ENCODE data around the gene GALNT13.
"Not testable (repeated sequence)": the region's sequence is repeated elsewhere in the genome, so short reads cannot be mapped to it uniquely, and the experiment has no call there.

The GALNT13 gene

GRCh38 chr2:154443919-154444318 lies 572.2 kb downstream of the GALNT13 start:
- H3K36me3 Mint-ChIP-seq = no peaks in the 10 kb centered on the region

GRCh38 chr2:154446324-154446723 lies 574.6 kb downstream of the GALNT13 start:
- Mint-ChIP-seq H3K9me3 (no peaks in the 10 kb centered on the region), H3K27me3 (no peaks in the 10 kb centered on the region), H3K4me1 (no peaks in the 10 kb centered on the region), H3K4me3 (no peak overlapping the region), H3K27ac (no peak overlapping the region), H3K36me3 (no peaks in the 10 kb centered on the region)
- CTCF ChIA-PET = no interaction called here
- no peak for DNase-seq

More at GRCh38 chr2:154443919-154444318, 572.2 kb downstream of the GALNT13 start:
- DNase-seq = no peak
- Mint-ChIP-seq H3K27me3 (no peaks in the 10 kb centered on the region), H3K4me3 (no peak overlapping the region), H3K27ac (no peak overlapping the region), H3K9me3 (no peaks in the 10 kb centered on the region), H3K4me1 (no peaks in the 10 kb centered on the region)
- CTCF ChIA-PET = no interaction called here

- Mint-ChIP-seq H3K27me3 (no peaks in the 10 kb centered on the region), H3K36me3 (no peaks in the 10 kb centered on the region), H3K4me1 (no peaks in the 10 kb centered on the region), H3K4me3 (no peak overlapping the region), H3K27ac (no peak overlapping the region), H3K9me3 (no peaks in the 10 kb centered on the region)
- DNase-seq = no peak
- CTCF ChIA-PET = no interaction called here
Observed at GRCh38 chr2:154447727-154448418, 576.2 kb downstream of the GALNT13 start.

- CTCF ChIA-PET = no interaction called here
- Mint-ChIP-seq H3K27ac (no peak overlapping the region), H3K9me3 (no peaks in the 10 kb centered on the region), H3K36me3 (no peaks in the 10 kb centered on the region), H3K4me1 (no peaks in the 10 kb centered on the region), H3K27me3 (no peaks in the 10 kb centered on the region), H3K4me3 (no peak overlapping the region)
- DNase-seq = no peak
Observed at GRCh38 chr2:154449951-154450658, 578.4 kb downstream of the GALNT13 start.

GRCh38 chr2:154452471-154452870 lies 580.7 kb downstream of the GALNT13 start:
- CTCF ChIA-PET = no interaction called here
- H3K4me1 Mint-ChIP-seq = no peaks in the 10 kb centered on the region
- no peak overlapping the region for H3K4me3 Mint-ChIP-seq

GRCh38 chr2:154452906-154453493 lies 581.3 kb downstream of the GALNT13 start:
- CTCF ChIA-PET = no interaction called here
- Mint-ChIP-seq H3K27me3 (no peaks in the 10 kb centered on the region), H3K9me3 (no peaks in the 10 kb centered on the region), H3K4me3 (no peak overlapping the region), H3K27ac (no peak overlapping the region), H3K4me1 (no peaks in the 10 kb centered on the region), H3K36me3 (no peaks in the 10 kb centered on the region)
- DNase-seq = no peak

More at GRCh38 chr2:154452471-154452870, 580.7 kb downstream of the GALNT13 start:
- H3K36me3 Mint-ChIP-seq = no peaks in the 10 kb centered on the region
- DNase-seq = no peak
- H3K27ac Mint-ChIP-seq = no peak overlapping the region
- H3K9me3 Mint-ChIP-seq = no peaks in the 10 kb centered on the region
- no peaks in the 10 kb centered on the region for H3K27me3 Mint-ChIP-seq

GRCh38 chr2:154455166-154455565 lies 583.4 kb downstream of the GALNT13 start:
- H3K9me3 Mint-ChIP-seq = no peaks in the 10 kb centered on the region
- no peaks in the 10 kb centered on the region for H3K36me3 Mint-ChIP-seq
- no peaks in the 10 kb centered on the region for H3K27me3 Mint-ChIP-seq
- no peaks in the 10 kb centered on the region for H3K4me1 Mint-ChIP-seq
- no peak overlapping the region for H3K4me3 Mint-ChIP-seq
- no peak for DNase-seq
- no peak overlapping the region for H3K27ac Mint-ChIP-seq
- CTCF ChIA-PET = no interaction called here

- CTCF ChIA-PET = no interaction called here
- H3K9me3 Mint-ChIP-seq = no peaks in the 10 kb centered on the region
- no peak overlapping the region for H3K27ac Mint-ChIP-seq
- no peak for DNase-seq
- H3K4me1 Mint-ChIP-seq = no peaks in the 10 kb centered on the region
- H3K27me3 Mint-ChIP-seq = no peaks in the 10 kb centered on the region
- no peaks in the 10 kb centered on the region for H3K36me3 Mint-ChIP-seq
- no peak overlapping the region for H3K4me3 Mint-ChIP-seq
Observed at GRCh38 chr2:154455866-154456265, 584.1 kb downstream of the GALNT13 start.

GRCh38 chr2:154457286-154457685 lies 585.6 kb downstream of the GALNT13 start:
- Mint-ChIP-seq H3K4me3 (no peak overlapping the region), H3K27me3 (no peaks in the 10 kb centered on the region), H3K4me1 (no peaks in the 10 kb centered on the region), H3K27ac (no peak overlapping the region), H3K36me3 (no peaks in the 10 kb centered on the region), H3K9me3 (no peaks in the 10 kb centered on the region)
- no peak for DNase-seq
- CTCF ChIA-PET = no interaction called here

- CTCF ChIA-PET = no interaction called here
- Mint-ChIP-seq H3K27me3 (no peaks in the 10 kb centered on the region), H3K9me3 (no peaks in the 10 kb centered on the region), H3K4me1 (no peaks in the 10 kb centered on the region), H3K4me3 (no peak overlapping the region), H3K36me3 (no peaks in the 10 kb centered on the region), H3K27ac (no peak overlapping the region)
- DNase-seq = no peak
Observed at GRCh38 chr2:154459286-154459685, 587.6 kb downstream of the GALNT13 start.

- H3K9me3 Mint-ChIP-seq = peaks cover 1% of the 10 kb centered on the region
- H3K4me1 Mint-ChIP-seq = no peaks in the 10 kb centered on the region
- H3K27ac Mint-ChIP-seq = no peak overlapping the region
- CTCF ChIA-PET = no interaction called here
- no peaks in the 10 kb centered on the region for H3K27me3 Mint-ChIP-seq
- no peak for DNase-seq
- no peaks in the 10 kb centered on the region for H3K36me3 Mint-ChIP-seq
- H3K4me3 Mint-ChIP-seq = no peak overlapping the region
Observed at GRCh38 chr2:154462634-154463033, 590.9 kb downstream of the GALNT13 start.

- CTCF ChIA-PET = no interaction called here
- Mint-ChIP-seq H3K36me3 (no peaks in the 10 kb centered on the region), H3K27me3 (no peaks in the 10 kb centered on the region), H3K27ac (no peak overlapping the region), H3K4me3 (no peak overlapping the region), H3K4me1 (no peaks in the 10 kb centered on the region), H3K9me3 (peaks cover 1% of the 10 kb centered on the region)
- DNase-seq = no peak
Observed at GRCh38 chr2:154466226-154466625, 594.5 kb downstream of the GALNT13 start.

GRCh38 chr2:154470376-154470775 lies 598.7 kb downstream of the GALNT13 start:
- CTCF ChIA-PET = no interaction called here
- DNase-seq = no peak
- Mint-ChIP-seq H3K4me1 (no peaks in the 10 kb centered on the region), H3K27ac (no peak overlapping the region), H3K9me3 (peaks cover 1% of the 10 kb centered on the region), H3K4me3 (no peak overlapping the region), H3K27me3 (no peaks in the 10 kb centered on the region), H3K36me3 (no peaks in the 10 kb centered on the region)

- H3K27me3 Mint-ChIP-seq, CTCF ChIA-PET, H3K4me3 Mint-ChIP-seq, H3K4me1 Mint-ChIP-seq, H3K36me3 Mint-ChIP-seq, H3K27ac Mint-ChIP-seq, H3K9me3 Mint-ChIP-seq, DNase-seq: not testable (repeated sequence)
Observed at GRCh38 chr2:154471492-154471891, 599.8 kb downstream of the GALNT13 start.

- no peak overlapping the region for H3K27ac Mint-ChIP-seq
- DNase-seq = no peak
- H3K27me3 Mint-ChIP-seq = no peaks in the 10 kb centered on the region
- no peaks in the 10 kb centered on the region for H3K36me3 Mint-ChIP-seq
- H3K4me3 Mint-ChIP-seq = no peak overlapping the region
- H3K4me1 Mint-ChIP-seq = no peaks in the 10 kb centered on the region
- no peaks in the 10 kb centered on the region for H3K9me3 Mint-ChIP-seq
- CTCF ChIA-PET = no interaction called here
Observed at GRCh38 chr2:154477319-154477718, 605.6 kb downstream of the GALNT13 start.
